Measurements from ENCODE around the gene ASPSCR1. TPM values are rescaled to one million over a fixed set of nuclear protein-coding genes. Genes with fewer than 3 reads are reported as not detected.

The ASPSCR1 gene
- total RNA-seq, 1 experiment from 2014 or later: 54.9 TPM

DNA sequence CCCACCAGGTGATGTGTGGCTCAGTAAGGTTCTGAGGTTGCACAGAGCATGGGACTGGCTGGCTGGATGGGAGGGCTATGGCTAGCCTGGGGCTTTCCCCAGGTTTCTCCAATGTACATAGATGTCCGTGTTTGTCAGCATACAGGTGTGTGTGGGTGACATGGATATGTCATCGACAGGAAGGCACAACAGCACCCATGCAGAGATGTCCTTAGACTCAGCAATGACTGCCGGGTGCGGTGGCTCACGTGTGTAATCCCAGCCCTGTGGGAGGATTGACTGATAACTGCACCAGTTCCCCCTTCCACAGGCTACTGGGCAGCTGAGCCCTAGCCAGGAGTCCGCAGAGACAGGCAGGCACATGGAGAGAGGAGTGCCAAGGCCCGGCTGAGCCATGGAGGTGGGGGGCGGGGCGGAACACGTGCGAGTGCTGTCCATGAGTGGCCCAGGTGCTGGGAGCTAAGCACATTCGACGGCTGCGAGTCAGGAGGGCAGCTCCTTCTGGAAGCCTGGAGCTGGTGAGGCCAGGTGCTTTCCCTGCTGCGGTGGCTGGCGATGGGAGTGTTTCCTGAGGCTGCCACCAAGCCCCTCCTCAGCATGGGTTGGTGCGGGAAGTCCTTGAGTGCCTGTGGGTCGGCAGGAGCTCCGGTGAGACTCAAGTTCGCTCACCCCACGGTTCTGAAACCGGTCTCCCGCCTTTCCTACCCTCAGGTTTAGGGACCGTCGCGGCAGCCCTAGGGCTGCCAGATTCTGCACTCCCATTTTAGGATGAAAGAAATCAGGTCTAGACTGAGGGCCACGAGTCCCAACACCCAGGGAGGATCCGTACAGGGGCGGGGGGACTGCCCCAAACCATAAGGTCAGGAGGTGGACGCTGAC lies 858 bp upstream of the ASPSCR1 start:
- POLR2A ChIA-PET (ENCODE audit: unreplicated experiment): no interaction called here
- intact Hi-C loops (cut with micrococcal nuclease; ENCODE audit: unreplicated experiment): no loop called here
- Histone ChIP-seq H2AFZ (peak overlapping the region; percentile 87), H3K4me2 (peak overlapping the region; percentile 96), H3K79me2 (ENCODE audit: low read depth) (peaks cover 4% of the 10 kb centered on the region; the same call in 1 of the 2 replicates), H3F3A (ENCODE audit: insufficient read depth, low read depth) (peaks cover 27% of the 10 kb centered on the region), H4K20me1 (ENCODE audit: insufficient read depth) (0 out of 2 replicates have a peak, but pooled peaks cover 5% of the 10 kb centered on the region), H3K4me1 (replicated peaks; ENCODE audit: insufficient read depth) (peaks cover 20% of the 10 kb centered on the region), H3K27ac (no peak overlapping the region), H3K4me3 (peak overlapping the region; percentile 62), H3K27me3 (ENCODE audit: insufficient read depth, low read depth) (no peaks in the 10 kb centered on the region), H3K36me3 (ENCODE audit: low read depth) (no peaks in the 10 kb centered on the region), H3K9me3 (ENCODE audit: insufficient read depth, low read depth) (no peaks in the 10 kb centered on the region), H3K9me2 (ENCODE audit: insufficient read depth) (no peaks in the 10 kb centered on the region)
- no peak for TF ChIP-seq EZH2 (IDR thresholded peaks at IDR 0.05; ENCODE audit: low read depth)
- TF ChIP-seq, protein P1, sequence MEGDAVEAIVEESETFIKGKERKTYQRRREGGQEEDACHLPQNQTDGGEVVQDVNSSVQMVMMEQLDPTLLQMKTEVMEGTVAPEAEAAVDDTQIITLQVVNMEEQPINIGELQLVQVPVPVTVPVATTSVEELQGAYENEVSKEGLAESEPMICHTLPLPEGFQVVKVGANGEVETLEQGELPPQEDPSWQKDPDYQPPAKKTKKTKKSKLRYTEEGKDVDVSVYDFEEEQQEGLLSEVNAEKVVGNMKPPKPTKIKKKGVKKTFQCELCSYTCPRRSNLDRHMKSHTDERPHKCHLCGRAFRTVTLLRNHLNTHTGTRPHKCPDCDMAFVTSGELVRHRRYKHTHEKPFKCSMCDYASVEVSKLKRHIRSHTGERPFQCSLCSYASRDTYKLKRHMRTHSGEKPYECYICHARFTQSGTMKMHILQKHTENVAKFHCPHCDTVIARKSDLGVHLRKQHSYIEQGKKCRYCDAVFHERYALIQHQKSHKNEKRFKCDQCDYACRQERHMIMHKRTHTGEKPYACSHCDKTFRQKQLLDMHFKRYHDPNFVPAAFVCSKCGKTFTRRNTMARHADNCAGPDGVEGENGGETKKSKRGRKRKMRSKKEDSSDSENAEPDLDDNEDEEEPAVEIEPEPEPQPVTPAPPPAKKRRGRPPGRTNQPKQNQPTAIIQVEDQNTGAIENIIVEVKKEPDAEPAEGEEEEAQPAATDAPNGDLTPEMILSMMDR (conservative IDR thresholded peaks at IDR 0.05): no peak
- CTCF ChIA-PET: no interaction called here
- TSS peak; percentile 70 for BruUV-seq (replicated peaks)
- no peak for DNase-seq

DNA sequence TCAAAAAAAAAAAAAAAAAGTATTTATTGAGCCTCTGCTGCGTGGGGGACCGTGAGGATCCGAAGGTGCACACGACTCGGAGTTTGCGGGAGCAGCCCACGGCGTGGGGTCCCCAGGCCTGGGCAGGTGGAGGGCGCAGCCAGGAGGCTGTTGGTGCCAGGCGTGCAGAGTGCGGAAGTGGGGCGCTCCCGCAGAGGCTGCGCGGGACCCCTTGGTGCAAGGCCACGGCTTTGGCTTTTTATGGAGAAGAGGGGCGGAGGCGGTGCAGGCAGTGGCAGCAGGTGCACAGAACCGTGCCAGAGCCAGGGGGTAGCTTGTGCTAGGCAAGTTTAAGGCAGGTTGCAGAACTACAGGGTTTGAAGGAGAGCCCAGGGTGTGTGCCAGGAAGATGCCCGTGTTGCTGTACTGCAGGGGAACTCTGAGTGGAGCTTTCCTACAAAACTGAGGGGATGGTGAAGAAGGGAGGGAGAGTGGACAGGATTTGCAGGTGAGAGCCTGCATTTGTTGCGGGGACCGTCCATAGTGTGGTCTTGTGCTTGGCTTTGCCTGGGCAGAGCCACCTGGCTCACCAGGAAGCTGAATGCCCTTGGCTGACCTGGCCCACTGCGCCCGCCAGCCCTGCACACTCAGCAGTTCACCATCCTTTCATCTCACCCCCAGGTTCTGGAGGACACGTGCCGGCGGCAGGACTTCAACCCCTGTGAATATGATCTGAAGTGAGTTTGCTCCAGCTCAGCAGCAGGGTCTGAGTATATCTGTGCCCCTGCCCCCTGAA lies 1.3 kb downstream of the ASPSCR1 start:
- TF ChIP-seq, protein P1 (conservative IDR thresholded peaks at IDR 0.05): no peak
- TF ChIP-seq EZH2 (IDR thresholded peaks at IDR 0.05; ENCODE audit: low read depth): no peak

DNA sequence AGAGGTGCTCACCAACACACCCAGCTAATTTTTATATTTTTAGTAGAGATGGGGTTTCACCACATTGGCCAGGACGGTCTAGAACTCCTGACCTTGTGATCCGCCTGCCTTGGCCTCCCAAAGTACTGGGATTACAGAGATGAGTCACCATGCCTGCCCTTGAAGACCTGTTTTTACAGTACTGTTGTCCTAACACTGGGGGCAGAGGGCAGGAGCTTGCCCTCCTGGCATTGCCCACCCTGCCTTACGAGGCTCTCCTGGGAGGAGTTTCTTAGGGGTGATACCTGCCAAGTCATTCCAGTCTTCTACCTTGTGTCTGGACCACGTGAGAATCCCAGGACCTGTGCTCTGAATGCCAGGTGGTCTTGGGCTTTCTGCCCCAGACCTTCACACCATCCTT lies 2.7 kb downstream of the ASPSCR1 start:
- peaks cover 4% of the 10 kb centered on the region; the same call in 1 of the 2 replicates for H3K79me2 ChIP-seq (ENCODE audit: low read depth)
- no TSS peak for BruUV-seq (replicated peaks)
- H3F3A ChIP-seq (ENCODE audit: insufficient read depth, low read depth): peaks cover 32% of the 10 kb centered on the region
- no peak overlapping the region for H3K4me3 ChIP-seq
- intact Hi-C loops (cut with micrococcal nuclease; ENCODE audit: unreplicated experiment): loop anchor here (1.0 to 2.0 kb wide), 4 partner anchors 23 to 67 kb away; partner anchors contain the start of genes LRRC45 and MAFG
- peaks cover 33% of the 10 kb centered on the region for H3K4me1 ChIP-seq (replicated peaks; ENCODE audit: insufficient read depth)
- TF ChIP-seq EZH2 (IDR thresholded peaks at IDR 0.05; ENCODE audit: low read depth): no peak
- H3K27ac ChIP-seq: peak overlapping the region; percentile 86
- ChIA-PET CTCF (no interaction called here), POLR2A (ENCODE audit: unreplicated experiment) (interaction anchor here (0.7 kb wide), 1 partner anchor 9 kb away, joined by 4 read pairs; no protein-coding TSS in a partner anchor)
- no peaks in the 10 kb centered on the region for H3K9me3 ChIP-seq (ENCODE audit: insufficient read depth, low read depth)
- H3K27me3 ChIP-seq (ENCODE audit: insufficient read depth, low read depth): no peaks in the 10 kb centered on the region
- no peak for DNase-seq
- no peaks in the 10 kb centered on the region for H3K36me3 ChIP-seq (ENCODE audit: low read depth)
- no peak overlapping the region for H2AFZ ChIP-seq
- H3K9me2 ChIP-seq (ENCODE audit: insufficient read depth): no peaks in the 10 kb centered on the region
- H3K4me2 ChIP-seq: peak overlapping the region; percentile 61
- 0 out of 2 replicates have a peak, but pooled peaks cover 5% of the 10 kb centered on the region for H4K20me1 ChIP-seq (ENCODE audit: insufficient read depth)

More for the DNA sequence above, 1.3 kb downstream of the ASPSCR1 start:
- peaks cover 33% of the 10 kb centered on the region for H3K4me1 ChIP-seq (replicated peaks; ENCODE audit: insufficient read depth)
- intact Hi-C loops (cut with micrococcal nuclease; ENCODE audit: unreplicated experiment): no loop called here
- H3K4me2 ChIP-seq: peak overlapping the region; percentile 63
- H3K27me3 ChIP-seq (ENCODE audit: insufficient read depth, low read depth): no peaks in the 10 kb centered on the region
- H3K36me3 ChIP-seq (ENCODE audit: low read depth): no peaks in the 10 kb centered on the region
- BruUV-seq (replicated peaks): no TSS peak
- H2AFZ ChIP-seq: no peak overlapping the region
- H3K27ac ChIP-seq: no peak overlapping the region
- ChIA-PET POLR2A (ENCODE audit: unreplicated experiment) (no interaction called here), CTCF (interaction anchor here (0.7 to 0.8 kb wide), 2 partner anchors 10 to 53 kb away, joined by 3 to 5 read pairs; no protein-coding TSS in a partner anchor)
- no peaks in the 10 kb centered on the region for H3K9me2 ChIP-seq (ENCODE audit: insufficient read depth)
- H3F3A ChIP-seq (ENCODE audit: insufficient read depth, low read depth): peaks cover 32% of the 10 kb centered on the region
- H4K20me1 ChIP-seq (ENCODE audit: insufficient read depth): 0 out of 2 replicates have a peak, but pooled peaks cover 5% of the 10 kb centered on the region
- peak overlapping the region; percentile 62; the same call in 1 of the 2 replicates for H3K4me3 ChIP-seq
- H3K79me2 ChIP-seq (ENCODE audit: low read depth): peaks cover 4% of the 10 kb centered on the region; the same call in 1 of the 2 replicates
- no peak for DNase-seq
- H3K9me3 ChIP-seq (ENCODE audit: insufficient read depth, low read depth): no peaks in the 10 kb centered on the region
